HEK293 (cell line): ENCODE measurements around the gene ZBTB5.

Source experiments
- FEZF1 ChIP-seq: fragments of 450-650 bp; formaldehyde crosslinking; IDR thresholded peaks from 2 replicates; pipeline ENCODE4 v1.5.1; 2016; ENCODE audit warnings: missing biosample characterization, missing genetic modification characterization
- MEIS1 ChIP-seq: sonication (generic); formaldehyde crosslinking; IDR thresholded peaks from 2 replicates; pipeline ENCODE4 v1.8.1; 2022; ENCODE audit warnings: missing genetic modification reagents, mild to moderate bottlenecking, borderline replicate concordance
- MZF1 ChIP-seq: fragments of 450-650 bp; formaldehyde crosslinking; IDR thresholded peaks from 2 replicates; pipeline ENCODE4 v1.5.1; 2017; ENCODE audit warnings: missing biosample characterization, missing genetic modification characterization, borderline replicate concordance
- PRDM4 ChIP-seq: fragments of 450-650 bp; formaldehyde crosslinking; IDR thresholded peaks from 2 replicates; pipeline ENCODE4 v1.5.1; 2017; ENCODE audit warnings: missing biosample characterization, missing genetic modification characterization
- SALL2 ChIP-seq: fragments of 450-650 bp; formaldehyde crosslinking; IDR thresholded peaks from 2 replicates; pipeline ENCODE4 v1.5.0; 2017; ENCODE audit warnings: missing biosample characterization, mild to moderate bottlenecking, missing genetic modification characterization, borderline replicate concordance
- SCRT1 ChIP-seq: fragments of 450-650 bp; formaldehyde crosslinking; IDR thresholded peaks from 2 replicates; pipeline ENCODE4 v1.5.1; 2016; ENCODE audit warnings: missing biosample characterization, missing genetic modification characterization, borderline replicate concordance
- SETDB1 ChIP-seq: IDR thresholded peaks from one replicate; pipeline ENCODE4 v1.6.1; 2017; ENCODE audit warnings: mild to moderate bottlenecking, low read length, moderate library complexity, mixed read lengths; ENCODE audit not compliant: insufficient read length
- TSHZ1 ChIP-seq: fragments of 450-650 bp; formaldehyde crosslinking; IDR thresholded peaks from 2 replicates; pipeline ENCODE4 v1.5.1; 2016; ENCODE audit warnings: missing biosample characterization, missing genetic modification characterization, borderline replicate concordance
- ZBTB1 ChIP-seq: fragments of 450-650 bp; formaldehyde crosslinking; IDR thresholded peaks from 2 replicates; pipeline ENCODE4 v1.5.1; 2016; ENCODE audit warnings: missing biosample characterization, missing genetic modification characterization
- ZBTB7A ChIP-seq: fragments of 450-650 bp; formaldehyde crosslinking; IDR thresholded peaks from 2 replicates; pipeline ENCODE4 v1.5.1; 2016; ENCODE audit warnings: low read depth, missing biosample characterization, missing genetic modification characterization
- ZFP69B ChIP-seq: fragments of 450-650 bp; formaldehyde crosslinking; IDR thresholded peaks from 2 replicates; pipeline ENCODE4 v1.5.1; 2016; ENCODE audit warnings: missing biosample characterization, missing genetic modification characterization
- ZNF114 ChIP-seq: fragments of 450-650 bp; formaldehyde crosslinking; IDR thresholded peaks from 2 replicates; pipeline ENCODE4 v1.5.0; 2017; ENCODE audit warnings: missing biosample characterization, missing genetic modification characterization
- ZNF248 ChIP-seq: fragments of 450-650 bp; formaldehyde crosslinking; IDR thresholded peaks from 2 replicates; pipeline ENCODE4 v1.5.1; 2017; ENCODE audit warnings: missing biosample characterization, missing genetic modification characterization
- ZNF324 ChIP-seq: fragments of 450-650 bp; formaldehyde crosslinking; IDR thresholded peaks from 2 replicates; pipeline ENCODE4 v1.5.1; 2016; ENCODE audit warnings: missing biosample characterization, missing genetic modification characterization
- ZNF335 ChIP-seq: fragments of 450-650 bp; formaldehyde crosslinking; conservative IDR thresholded peaks from 2 replicates; pipeline ENCODE4 v1.5.1; 2016; ENCODE audit warnings: missing biosample characterization, missing genetic modification characterization
- ZNF416 ChIP-seq: fragments of 450-650 bp; formaldehyde crosslinking; IDR thresholded peaks from 2 replicates; pipeline ENCODE4 v1.5.1; 2016; ENCODE audit warnings: missing biosample characterization, missing genetic modification characterization
- ZNF510 ChIP-seq: fragments of 450-650 bp; formaldehyde crosslinking; IDR thresholded peaks from 2 replicates; pipeline ENCODE4 v1.5.1; 2018; ENCODE audit warnings: mild to moderate bottlenecking, missing genetic modification characterization, missing biosample characterization; ENCODE audit not compliant: insufficient replicate concordance
- ZNF561 ChIP-seq: fragments of 450-650 bp; IDR thresholded peaks from 2 replicates; pipeline ENCODE4 v1.5.1; 2018; ENCODE audit warnings: missing biosample characterization, missing genetic modification characterization, borderline replicate concordance
- ZNF776 ChIP-seq: fragments of 450-650 bp; formaldehyde crosslinking; IDR thresholded peaks from 2 replicates; pipeline ENCODE4 v1.5.0; 2017; ENCODE audit warnings: missing biosample characterization, missing genetic modification characterization, borderline replicate concordance
- ZSCAN30 ChIP-seq: fragments of 450-650 bp; IDR thresholded peaks from 2 replicates; pipeline ENCODE4 v1.5.1; 2018; ENCODE audit warnings: missing biosample characterization, mild to moderate bottlenecking, missing genetic modification characterization, moderate library complexity
- ZSCAN5A ChIP-seq: fragments of 450-650 bp; formaldehyde crosslinking; IDR thresholded peaks from 2 replicates; pipeline ENCODE4 v1.5.1; 2016; ENCODE audit warnings: missing biosample characterization, missing genetic modification characterization
- TF ChIP-seq, protein P1 (sequence below): fragments of 450-650 bp; formaldehyde crosslinking; IDR thresholded peaks from 2 replicates; pipeline ENCODE4 v1.5.1; 2017; ENCODE audit warnings: missing biosample characterization, missing genetic modification characterization
- TF ChIP-seq, protein P2 (sequence below): fragments of 450-650 bp; formaldehyde crosslinking; IDR thresholded peaks from 2 replicates; pipeline ENCODE4 v1.5.1; 2016; ENCODE audit warnings: missing biosample characterization, missing genetic modification characterization

The ZBTB5 gene

GRCh38 chr9:37464426-37465248 lies 613 bp downstream of the ZBTB5 start (continued):
- TF ChIP-seq MZF1 (tag by site-specific recombination) (no peak), ZFP69B (tag by site-specific recombination) (no peak), ZNF561 (tag by site-specific recombination) (peak; percentile 18; the same call in 1 of the 2 replicates), SALL2 (tag by site-specific recombination) (no peak), ZNF510 (no peak), SCRT1 (no peak), SETDB1 (no peak), ZNF416 (tag by site-specific recombination) (no peak), MEIS1 (CRISPR knock-in tag) (no peak), ZNF114 (tag by site-specific recombination) (no peak), PRDM4 (tag by site-specific recombination) (no peak; the same call in 1 of the 2 replicates), ZSCAN30 (tag by site-specific recombination) (peak; percentile 41; the same call in 1 of the 2 replicates), ZSCAN5A (tag by site-specific recombination) (no peak), ZNF248 (tag by site-specific recombination) (no peak), ZNF324 (tag by site-specific recombination) (no peak), ZNF335 (peak; percentile 86), ZBTB1 (tag by site-specific recombination) (no peak), ZNF776 (tag by site-specific recombination) (no peak), TSHZ1 (tag by site-specific recombination) (no peak), FEZF1 (no peak), ZBTB7A (tag by site-specific recombination) (no peak)
- TF ChIP-seq, protein P1, sequence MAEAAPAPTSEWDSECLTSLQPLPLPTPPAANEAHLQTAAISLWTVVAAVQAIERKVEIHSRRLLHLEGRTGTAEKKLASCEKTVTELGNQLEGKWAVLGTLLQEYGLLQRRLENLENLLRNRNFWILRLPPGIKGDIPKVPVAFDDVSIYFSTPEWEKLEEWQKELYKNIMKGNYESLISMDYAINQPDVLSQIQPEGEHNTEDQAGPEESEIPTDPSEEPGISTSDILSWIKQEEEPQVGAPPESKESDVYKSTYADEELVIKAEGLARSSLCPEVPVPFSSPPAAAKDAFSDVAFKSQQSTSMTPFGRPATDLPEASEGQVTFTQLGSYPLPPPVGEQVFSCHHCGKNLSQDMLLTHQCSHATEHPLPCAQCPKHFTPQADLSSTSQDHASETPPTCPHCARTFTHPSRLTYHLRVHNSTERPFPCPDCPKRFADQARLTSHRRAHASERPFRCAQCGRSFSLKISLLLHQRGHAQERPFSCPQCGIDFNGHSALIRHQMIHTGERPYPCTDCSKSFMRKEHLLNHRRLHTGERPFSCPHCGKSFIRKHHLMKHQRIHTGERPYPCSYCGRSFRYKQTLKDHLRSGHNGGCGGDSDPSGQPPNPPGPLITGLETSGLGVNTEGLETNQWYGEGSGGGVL (tag by site-specific recombination): 0 out of 2 replicates have a peak, but pooled peaks have one; percentile 50
- TF ChIP-seq, protein P2, sequence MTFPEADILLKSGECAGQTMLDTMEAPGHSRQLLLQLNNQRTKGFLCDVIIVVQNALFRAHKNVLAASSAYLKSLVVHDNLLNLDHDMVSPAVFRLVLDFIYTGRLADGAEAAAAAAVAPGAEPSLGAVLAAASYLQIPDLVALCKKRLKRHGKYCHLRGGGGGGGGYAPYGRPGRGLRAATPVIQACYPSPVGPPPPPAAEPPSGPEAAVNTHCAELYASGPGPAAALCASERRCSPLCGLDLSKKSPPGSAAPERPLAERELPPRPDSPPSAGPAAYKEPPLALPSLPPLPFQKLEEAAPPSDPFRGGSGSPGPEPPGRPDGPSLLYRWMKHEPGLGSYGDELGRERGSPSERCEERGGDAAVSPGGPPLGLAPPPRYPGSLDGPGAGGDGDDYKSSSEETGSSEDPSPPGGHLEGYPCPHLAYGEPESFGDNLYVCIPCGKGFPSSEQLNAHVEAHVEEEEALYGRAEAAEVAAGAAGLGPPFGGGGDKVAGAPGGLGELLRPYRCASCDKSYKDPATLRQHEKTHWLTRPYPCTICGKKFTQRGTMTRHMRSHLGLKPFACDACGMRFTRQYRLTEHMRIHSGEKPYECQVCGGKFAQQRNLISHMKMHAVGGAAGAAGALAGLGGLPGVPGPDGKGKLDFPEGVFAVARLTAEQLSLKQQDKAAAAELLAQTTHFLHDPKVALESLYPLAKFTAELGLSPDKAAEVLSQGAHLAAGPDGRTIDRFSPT: peak; percentile 66; the same call in 1 of the 2 replicates
